H9 (cell line): Measurements from ENCODE around the gene TSPAN18. TPM values are rescaled to one million over a fixed set of nuclear protein-coding genes. Genes with fewer than 3 reads are reported as not detected.

Experiments used
- DNase-seq: peaks from one replicate; pipeline ENCODE4 v3.0.0-alpha.2; 2017
- H2AFZ ChIP-seq: one replicate; pipeline ENCODE4 v1.6.1; 2013; ENCODE audit warnings: mild to moderate bottlenecking, low read length, control low read depth, moderate library complexity
- H2AK5ac ChIP-seq: 2 replicates; pipeline ENCODE4 v1.6.1; 2013; ENCODE audit warnings: low read length, control low read depth, mixed read lengths; ENCODE audit not compliant: insufficient read length
- H2BK120ac ChIP-seq: one replicate; pipeline ENCODE4 v1.6.1; 2013; ENCODE audit warnings: low read depth, mild to moderate bottlenecking, low read length, control low read depth, inconsistent platforms; ENCODE audit not compliant: poor library complexity, severe bottlenecking
- H2BK12ac ChIP-seq: 2 replicates; pipeline ENCODE4 v1.6.1; 2013; ENCODE audit warnings: low read length, control low read depth, mixed read lengths, low read depth; ENCODE audit not compliant: insufficient read length
- H2BK15ac ChIP-seq: 2 replicates; pipeline ENCODE4 v1.6.1; 2013; ENCODE audit warnings: low read depth, low read length, control low read depth
- H2BK20ac ChIP-seq: one replicate; pipeline ENCODE4 v1.6.1; 2013; ENCODE audit warnings: low read depth, mild to moderate bottlenecking, low read length, control low read depth, inconsistent platforms; ENCODE audit not compliant: poor library complexity, severe bottlenecking
- H2BK5ac ChIP-seq: 2 replicates; pipeline ENCODE4 v1.6.1; 2013; ENCODE audit warnings: low read length, control low read depth, mixed read lengths; ENCODE audit not compliant: insufficient read length
- H3K14ac ChIP-seq: 2 replicates; pipeline ENCODE4 v1.6.1; 2013; ENCODE audit warnings: low read length, control low read depth; ENCODE audit not compliant: insufficient read depth
- H3K18ac ChIP-seq: 2 replicates; pipeline ENCODE4 v1.6.1; 2013; ENCODE audit warnings: low read depth, mild to moderate bottlenecking, mixed read lengths, low read length, control low read depth; ENCODE audit not compliant: insufficient read length
- H3K23ac ChIP-seq: 2 replicates; pipeline ENCODE4 v1.6.1; 2013; ENCODE audit warnings: low read length, control low read depth, mixed read lengths, low read depth; ENCODE audit not compliant: insufficient read length
- H3K23me2 ChIP-seq: 2 replicates; pipeline ENCODE4 v1.6.1; 2013; ENCODE audit warnings: low read depth, mild to moderate bottlenecking, mixed read lengths, low read length, control low read depth; ENCODE audit not compliant: insufficient read length, poor library complexity, severe bottlenecking
- H3K27ac ChIP-seq: 2 replicates; pipeline ENCODE4 v1.5.1; 2013; ENCODE audit warnings: low read length, control low read depth, mixed read lengths, low read depth; ENCODE audit not compliant: insufficient read length
- H3K27me3 ChIP-seq: 2 replicates; pipeline ENCODE4 v1.6.1; 2013; ENCODE audit warnings: low read length, control low read depth, inconsistent platforms; ENCODE audit not compliant: insufficient read depth
- H3K4ac ChIP-seq: 2 replicates; pipeline ENCODE4 v1.6.1; 2013; ENCODE audit warnings: low read depth, mild to moderate bottlenecking, control low read depth, inconsistent platforms, low read length, moderate library complexity
- H3K4me1 ChIP-seq: 2 replicates; pipeline ENCODE4 v1.6.1; 2013; ENCODE audit warnings: low read length, control low read depth, inconsistent platforms; ENCODE audit not compliant: insufficient read depth
- H3K4me2 ChIP-seq: 2 replicates; pipeline ENCODE4 v1.6.1; 2013; ENCODE audit warnings: low read length, control low read depth, mixed read lengths; ENCODE audit not compliant: insufficient read length, insufficient read depth
- H3K56ac ChIP-seq: 2 replicates; pipeline ENCODE4 v1.6.1; 2013; ENCODE audit warnings: low read depth, mild to moderate bottlenecking, mixed read lengths, low read length, control low read depth; ENCODE audit not compliant: insufficient read length
- H3K79me1 ChIP-seq: 2 replicates; pipeline ENCODE4 v1.6.1; 2013; ENCODE audit warnings: low read depth, mild to moderate bottlenecking, moderate library complexity, low read length, control low read depth, inconsistent platforms; ENCODE audit not compliant: insufficient read depth, poor library complexity, severe bottlenecking
- H3K79me2 ChIP-seq: 2 replicates; pipeline ENCODE4 v1.6.1; 2013; ENCODE audit warnings: low read length, control low read depth, inconsistent platforms; ENCODE audit not compliant: insufficient read depth
- H3K9ac ChIP-seq: 2 replicates; pipeline ENCODE4 v1.6.1; 2013; ENCODE audit warnings: low read length, control low read depth, mixed read lengths; ENCODE audit not compliant: insufficient read length; ENCODE audit errors: extremely low read depth
- H3K9me3 ChIP-seq: one replicate; pipeline ENCODE4 v1.6.1; 2013; ENCODE audit warnings: low read depth, low read length, inconsistent platforms; ENCODE audit not compliant: control insufficient read depth
- H3T11ph ChIP-seq: one replicate; pipeline ENCODE4 v1.6.1; 2013; ENCODE audit warnings: mild to moderate bottlenecking, low read length, control low read depth, inconsistent platforms
- H4K20me1 ChIP-seq: one replicate; pipeline ENCODE4 v1.6.1; 2013; ENCODE audit not compliant: control insufficient read depth, insufficient read length, insufficient read depth
- H4K5ac ChIP-seq: 2 replicates; pipeline ENCODE4 v1.6.1; 2013; ENCODE audit warnings: low read depth, mild to moderate bottlenecking, mixed read lengths, low read length, control low read depth; ENCODE audit not compliant: insufficient read length
- H4K8ac ChIP-seq: replicated peaks from 2 replicates; pipeline ENCODE4 v1.6.1; 2013; ENCODE audit warnings: low read length, control low read depth, mixed read lengths, low read depth; ENCODE audit not compliant: insufficient read length
- H4K91ac ChIP-seq: 2 replicates; pipeline ENCODE4 v1.6.1; 2013; ENCODE audit warnings: low read depth, mild to moderate bottlenecking, moderate library complexity, mixed read lengths, low read length, control low read depth; ENCODE audit not compliant: insufficient read length
- H3K27ac Mint-ChIP-seq, 3 experiments: 2 replicates in 2 of 3; 3 replicates in 1 of 3; pipeline ENCODE4 v1.8.0; 2020 to 2021; ENCODE audit warnings: mixed read lengths in 3 of 3, mild to moderate bottlenecking in 1 of 3, moderate library complexity in 1 of 3
- H3K27me3 Mint-ChIP-seq: 2 replicates; pipeline ENCODE4 v1.8.0; 2021; ENCODE audit warnings: low read depth, mild to moderate bottlenecking, moderate library complexity, mixed read lengths
- H3K36me3 Mint-ChIP-seq, 3 experiments: 2 replicates in 2 of 3; 3 replicates in 1 of 3; pipeline ENCODE4 v1.8.0; 2020 to 2021; ENCODE audit warnings: low read depth in 3 of 3, mixed read lengths in 3 of 3; ENCODE audit not compliant: insufficient read depth in 1 of 3
- H3K4me1 Mint-ChIP-seq, 2 experiments: 2 replicates each; pipeline ENCODE4 v1.8.0; 2020; ENCODE audit warnings: mixed read lengths in 2 of 2
- H3K4me3 Mint-ChIP-seq, 2 experiments: 2 replicates in 1 of 2; 3 replicates in 1 of 2; pipeline ENCODE4 v1.8.0; 2020 to 2021; ENCODE audit warnings: mild to moderate bottlenecking in 2 of 2, mixed read lengths in 2 of 2, moderate library complexity in 1 of 2
- H3K9me3 Mint-ChIP-seq, 2 experiments: 2 replicates in 1 of 2; 3 replicates in 1 of 2; pipeline ENCODE4 v1.8.0; 2020; ENCODE audit warnings: mild to moderate bottlenecking in 2 of 2, mixed read lengths in 2 of 2, moderate library complexity in 1 of 2
- WGBS: extraction: QIAGEN DNeasy Blood & Tissue Kit; methylation state at CpG from one replicate; pipeline ENCODE4 v1.1.7; 2013; ENCODE audit warnings: missing lambda C conversion rate, low lambda C conversion rate, mixed read lengths; ENCODE audit not compliant: insufficient read length; ENCODE audit errors: extremely low coverage; 5-methylcytosine and 5-hydroxymethylcytosine counted together
- total RNA-seq: library from RNA; stranded (reverse); gene quantifications from 2 replicates; pipeline ENCODE4 v1.2.1, GENCODE V29; 2021
- TF ChIP-seq, protein P1 (sequence below): fragments of 200-600 bp; sonication (generic); conservative IDR thresholded peaks from 3 replicates; pipeline ENCODE4 v1.8.0; 2021; ENCODE audit warnings: antibody characterized with exemption, mild to moderate bottlenecking

Gene TSPAN18
- total RNA-seq, 1 experiment from 2014 or later = 25.3 TPM

DNA sequence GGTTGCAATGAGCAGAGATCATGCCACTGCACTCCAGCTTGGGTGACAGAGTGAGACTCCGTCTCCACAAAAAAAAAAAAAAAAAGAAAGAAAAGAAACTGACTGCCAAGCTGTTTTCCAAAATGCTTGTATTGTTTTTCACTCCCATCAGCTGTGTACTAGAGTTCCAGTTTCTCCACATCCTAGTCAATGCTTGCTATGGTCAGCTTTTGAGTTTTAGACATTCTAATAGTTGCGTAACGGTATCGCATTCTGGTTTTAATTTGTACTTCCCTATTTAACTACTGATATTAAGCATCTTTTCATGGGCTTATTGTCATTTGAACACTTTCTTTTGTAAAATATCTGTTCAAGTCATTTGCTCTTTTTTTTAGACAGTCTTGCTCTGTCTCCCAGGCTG is 55.7 kb downstream of the TSPAN18 start:
- Histone ChIP-seq H3K79me2 (no peaks in the 10 kb centered on the region), H4K5ac (no peak overlapping the region), H3T11ph (no peak overlapping the region), H3K56ac (no peak overlapping the region), H3K23ac (no peak overlapping the region), H2BK15ac (no peak overlapping the region), H3K18ac (no peak overlapping the region), H2AK5ac (no peak overlapping the region), H3K14ac (no peak overlapping the region), H3K9ac (no peak overlapping the region), H3K27me3 (no peaks in the 10 kb centered on the region), H2AFZ (no peak overlapping the region), H4K8ac (no peak overlapping the region), H2BK5ac (no peak overlapping the region), H2BK120ac (no peak overlapping the region), H3K9me3 (no peaks in the 10 kb centered on the region), H3K4me2 (no peak overlapping the region), H3K23me2 (no peaks in the 10 kb centered on the region), H3K27ac (no peak overlapping the region), H4K91ac (no peak overlapping the region), H3K4me1 (peaks cover 22% of the 10 kb centered on the region), H2BK20ac (no peak overlapping the region), H2BK12ac (no peak overlapping the region), H4K20me1 (no peaks in the 10 kb centered on the region), H3K79me1 (no peaks in the 10 kb centered on the region), H3K4ac (no peak overlapping the region)
- WGBS = no CpG with 5 or more reads among the region's 4 CpGs
- Mint-ChIP-seq H3K27me3 (peaks cover 7% of the 10 kb centered on the region), H3K36me3 (peaks cover 0 to 3% (median 0%) of the 10 kb centered on the region in 3 experiments; a peak in 1 of 7 replicates), H3K9me3 (no peaks in the 10 kb centered on the region; a peak in 1 of 5 replicates), H3K4me1 (peaks cover 63 to 68% of the 10 kb centered on the region in 2 experiments), H3K27ac (no peak overlapping the region), H3K4me3 (no peak overlapping the region)
- TF ChIP-seq, protein P1, sequence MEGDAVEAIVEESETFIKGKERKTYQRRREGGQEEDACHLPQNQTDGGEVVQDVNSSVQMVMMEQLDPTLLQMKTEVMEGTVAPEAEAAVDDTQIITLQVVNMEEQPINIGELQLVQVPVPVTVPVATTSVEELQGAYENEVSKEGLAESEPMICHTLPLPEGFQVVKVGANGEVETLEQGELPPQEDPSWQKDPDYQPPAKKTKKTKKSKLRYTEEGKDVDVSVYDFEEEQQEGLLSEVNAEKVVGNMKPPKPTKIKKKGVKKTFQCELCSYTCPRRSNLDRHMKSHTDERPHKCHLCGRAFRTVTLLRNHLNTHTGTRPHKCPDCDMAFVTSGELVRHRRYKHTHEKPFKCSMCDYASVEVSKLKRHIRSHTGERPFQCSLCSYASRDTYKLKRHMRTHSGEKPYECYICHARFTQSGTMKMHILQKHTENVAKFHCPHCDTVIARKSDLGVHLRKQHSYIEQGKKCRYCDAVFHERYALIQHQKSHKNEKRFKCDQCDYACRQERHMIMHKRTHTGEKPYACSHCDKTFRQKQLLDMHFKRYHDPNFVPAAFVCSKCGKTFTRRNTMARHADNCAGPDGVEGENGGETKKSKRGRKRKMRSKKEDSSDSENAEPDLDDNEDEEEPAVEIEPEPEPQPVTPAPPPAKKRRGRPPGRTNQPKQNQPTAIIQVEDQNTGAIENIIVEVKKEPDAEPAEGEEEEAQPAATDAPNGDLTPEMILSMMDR = no peak
- DNase-seq = no peak
